ENCODE data around the gene APBA1. TPM values are rescaled to one million over a fixed set of nuclear protein-coding genes. Genes with fewer than 3 reads are reported as not detected.

APBA1 gene
- total RNA-seq (2012; rRNA removed) (3.8 and 4.2 TPM in 2 replicates), polyA plus RNA-seq (2012; rRNA removed) (5.1 and 8.8 TPM in 2 replicates), Bru-seq, nascent RNA (percentile 56 among the genes with signal in this experiment), BruChase-seq, experiment 1, labeled RNA remaining after a 6-hour chase (percentile 53 among the genes with signal in this experiment), BruChase-seq, experiment 2, labeled RNA remaining after a 2-hour chase (percentile 58 among the genes with signal in this experiment)
- 1.5 and 2.4 TPM in 2 replicates for polyA plus RNA-seq (2012; cell fraction: cytosol; rRNA removed)
- polyA plus RNA-seq (2012; cell fraction: nucleus; rRNA removed; ENCODE audit: low replicate concordance), result 3.8 and 4.5 TPM in 2 replicates
- long read RNA-seq, partial matches to known transcripts, result 1 of 4 reads
- long read RNA-seq, other reads (novel, unspliced or antisense), result 3 of 4 reads

DNA sequence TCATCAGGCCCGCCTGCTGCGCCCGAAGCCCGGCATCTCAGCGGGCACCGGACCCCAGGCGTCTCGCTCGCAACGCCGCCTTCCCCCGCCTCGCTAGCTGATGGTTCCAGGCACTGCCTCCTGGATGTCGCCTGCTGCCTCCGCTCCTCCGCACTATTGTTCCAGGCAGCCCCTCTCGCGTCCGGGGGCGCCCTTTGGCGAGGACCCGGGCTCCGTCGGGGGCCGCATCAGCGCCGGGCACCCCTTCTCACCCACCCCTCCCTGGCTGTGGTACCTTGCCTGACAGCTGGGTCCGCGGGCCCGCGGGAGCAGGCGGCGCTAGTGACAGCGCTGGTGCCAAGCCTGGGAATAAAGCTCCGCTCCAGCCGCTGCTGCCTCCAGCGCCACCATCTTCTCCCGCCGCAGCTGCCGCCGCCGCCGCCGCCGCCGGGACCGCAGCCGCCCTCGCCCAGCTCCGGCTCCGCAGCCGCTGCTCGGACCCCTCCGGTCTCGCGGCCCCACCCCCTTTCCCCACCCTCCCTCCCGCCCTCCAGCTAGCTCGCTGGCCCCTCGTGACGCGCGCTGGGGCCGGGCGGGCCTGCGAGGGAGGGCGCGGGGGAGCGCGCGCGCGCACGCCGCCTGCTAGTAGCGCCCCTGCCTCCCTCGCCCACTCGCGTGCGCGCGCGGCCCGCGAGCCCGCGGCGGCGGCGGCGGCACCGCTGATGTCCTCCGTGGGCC, at the start of gene APBA1:
Gene APBA1, minus strand, starts transcription at position 493 of the 717 bp plus-strand sequence.
- Histone ChIP-seq H2BK20ac (ENCODE audit: low read depth, low read length) (peak within 1 kb of the TSS; percentile 55; the same call in 1 of the 2 replicates), H3K18ac (ENCODE audit: low read depth, low read length) (peak within 1 kb of the TSS; percentile 21), H3K27ac (ENCODE audit: insufficient read depth, low read length) (peak within 1 kb of the TSS; percentile 73), H4K91ac (ENCODE audit: insufficient read depth, low read depth, low read length) (peak within 1 kb of the TSS; percentile 70), H2BK5ac (ENCODE audit: low read depth, low read length, poor library complexity, severe bottlenecking) (peak within 1 kb of the TSS; percentile 46), H2AFZ (replicated peaks; ENCODE audit: low read length, poor library complexity) (peak within 1 kb of the TSS; percentile 97), H3K4ac (ENCODE audit: low read depth, low read length) (peak within 1 kb of the TSS; percentile 79), H2BK120ac (ENCODE audit: low read depth, low read length) (peak within 1 kb of the TSS; percentile 87), H3K36me3 (ENCODE audit: control insufficient read depth, insufficient read depth, low read length) (no peaks in the 10 kb centered on the region), H2AK9ac (replicated peaks; ENCODE audit: low read depth, low read length, poor library complexity) (peak within 1 kb of the TSS; percentile 87), H3K27me3 (ENCODE audit: control insufficient read depth, insufficient read depth, low read length) (no peaks in the 10 kb centered on the region), H3K56ac (ENCODE audit: extremely low read depth, insufficient read depth, low read length) (peak within 1 kb of the TSS; percentile 60), H3K14ac (replicated peaks; ENCODE audit: low read depth, low read length) (peak within 1 kb of the TSS; percentile 92), H3K9ac (ENCODE audit: low read depth, low read length) (peak within 1 kb of the TSS; percentile 78), H3K79me1 (ENCODE audit: low read depth in 1 of 2, low read length in 2 of 2) (peaks cover 21 to 41% of the 10 kb centered on the region in 2 experiments), H3K9me3 (ENCODE audit: control insufficient read depth, insufficient read depth, low read length) (no peaks in the 10 kb centered on the region), H2BK15ac (ENCODE audit: low read depth, low read length) (peak within 1 kb of the TSS; percentile 68; the same call in 1 of the 3 replicates), H4K5ac (ENCODE audit: low read depth, low read length) (0 out of 2 replicates have a peak within 1 kb of the TSS, but pooled peaks have one; percentile 10), H3K9me1 (ENCODE audit: insufficient read depth, low read length) (peaks cover 7% of the 10 kb centered on the region), H3K4me3 (ENCODE audit: insufficient read depth, low read depth, low read length) (peak within 1 kb of the TSS; percentile 69), H2AK5ac (ENCODE audit: low read depth, low read length) (peak within 1 kb of the TSS; percentile 64), H4K20me1 (ENCODE audit: insufficient read depth, low read length) (peaks cover 2% of the 10 kb centered on the region; the same call in 1 of the 2 replicates), H3K4me2 (ENCODE audit: low read depth, low read length) (peak within 1 kb of the TSS; percentile 90), H4K8ac (ENCODE audit: low read depth in 2 of 2, low read length in 2 of 2) (peak within 1 kb of the TSS; percentile 25 to 92; a peak in 3 of 4 replicates), H3K23ac (ENCODE audit: low read depth, low read length) (peak within 1 kb of the TSS; percentile 93), H3K4me1 (ENCODE audit: control insufficient read depth, insufficient read depth, low read length) (peaks cover 6% of the 10 kb centered on the region)
- 0% methylated on average over 31 of the region's 92 CpGs; no CpG with 5 or more reads in 1 of the 2 experiments for WGBS, 2 experiments (ENCODE audit: extremely low coverage in 2 of 2, insufficient read length in 1 of 2)
- TF ChIP-seq RAD21 (IDR thresholded peaks at IDR 0.05; ENCODE audit: low read length), result no peak
- TF ChIP-seq RFX5 (IDR thresholded peaks at IDR 0.05; ENCODE audit: low read depth, low read length), result no peak
- TF ChIP-seq MAFK (IDR thresholded peaks at IDR 0.05; ENCODE audit: low read depth, low read length), result no peak
- TF ChIP-seq, protein P1, sequence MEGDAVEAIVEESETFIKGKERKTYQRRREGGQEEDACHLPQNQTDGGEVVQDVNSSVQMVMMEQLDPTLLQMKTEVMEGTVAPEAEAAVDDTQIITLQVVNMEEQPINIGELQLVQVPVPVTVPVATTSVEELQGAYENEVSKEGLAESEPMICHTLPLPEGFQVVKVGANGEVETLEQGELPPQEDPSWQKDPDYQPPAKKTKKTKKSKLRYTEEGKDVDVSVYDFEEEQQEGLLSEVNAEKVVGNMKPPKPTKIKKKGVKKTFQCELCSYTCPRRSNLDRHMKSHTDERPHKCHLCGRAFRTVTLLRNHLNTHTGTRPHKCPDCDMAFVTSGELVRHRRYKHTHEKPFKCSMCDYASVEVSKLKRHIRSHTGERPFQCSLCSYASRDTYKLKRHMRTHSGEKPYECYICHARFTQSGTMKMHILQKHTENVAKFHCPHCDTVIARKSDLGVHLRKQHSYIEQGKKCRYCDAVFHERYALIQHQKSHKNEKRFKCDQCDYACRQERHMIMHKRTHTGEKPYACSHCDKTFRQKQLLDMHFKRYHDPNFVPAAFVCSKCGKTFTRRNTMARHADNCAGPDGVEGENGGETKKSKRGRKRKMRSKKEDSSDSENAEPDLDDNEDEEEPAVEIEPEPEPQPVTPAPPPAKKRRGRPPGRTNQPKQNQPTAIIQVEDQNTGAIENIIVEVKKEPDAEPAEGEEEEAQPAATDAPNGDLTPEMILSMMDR (conservative IDR thresholded peaks at IDR 0.05; ENCODE audit: low read depth, low read length), result 0 out of 2 replicates have a peak, but pooled peaks have one; percentile 0
- TF ChIP-seq, protein P2, sequence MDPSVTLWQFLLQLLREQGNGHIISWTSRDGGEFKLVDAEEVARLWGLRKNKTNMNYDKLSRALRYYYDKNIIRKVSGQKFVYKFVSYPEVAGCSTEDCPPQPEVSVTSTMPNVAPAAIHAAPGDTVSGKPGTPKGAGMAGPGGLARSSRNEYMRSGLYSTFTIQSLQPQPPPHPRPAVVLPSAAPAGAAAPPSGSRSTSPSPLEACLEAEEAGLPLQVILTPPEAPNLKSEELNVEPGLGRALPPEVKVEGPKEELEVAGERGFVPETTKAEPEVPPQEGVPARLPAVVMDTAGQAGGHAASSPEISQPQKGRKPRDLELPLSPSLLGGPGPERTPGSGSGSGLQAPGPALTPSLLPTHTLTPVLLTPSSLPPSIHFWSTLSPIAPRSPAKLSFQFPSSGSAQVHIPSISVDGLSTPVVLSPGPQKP (IDR thresholded peaks at IDR 0.05; ENCODE audit: borderline replicate concordance, low read depth, low read length), result no peak
- POLR2A ChIA-PET (ENCODE audit: unreplicated experiment), result interaction anchor here (0.8 kb wide), 1 partner anchor 88 kb away, joined by 3 read pairs; the partner anchor contains the start of gene PTAR1
- ATAC-seq (ENCODE audit: low read depth), result peak; percentile 86
- BruUV-seq (replicated peaks), result no TSS peak
- peak; percentile 56 for DNase-seq
- intact Hi-C loops (cut with micrococcal nuclease), result loop anchor here (1.0 to 10.0 kb wide), 6 partner anchors 115 to 553 kb away; no protein-coding TSS in a partner anchor
- dilution Hi-C loops (cut with HindIII; ENCODE audit: low sequenced_read_pairs, unreplicated experiment), result no loop called here
- CTCF ChIA-PET, result interaction anchor here (0.5 to 1.8 kb wide), 12 partner anchors 12 to 252 kb away, joined by 3 to 11 read pairs (median 3); no protein-coding TSS in a partner anchor
- in situ Hi-C loops (cut with MboI; ENCODE audit: low sequenced_read_pairs), result loop anchor here (10.0 to 25.0 kb wide), 3 partner anchors 203 to 565 kb away; no protein-coding TSS in a partner anchor

Data from IMR-90 (cell line).